LNCAP (cell line): ENCODE measurements around the gene TREX2.

Experiments
- CTCF ChIP-seq: fragments of 450-650 bp; IDR thresholded peaks from 2 replicates; pipeline ENCODE4 v1.5.1; 2017; ENCODE audit warnings: mild to moderate bottlenecking

TREX2 gene

GRCh38 chrX:153423652-153424051 lies 22.2 kb downstream of the TREX2 start:
- no peak for TF ChIP-seq CTCF

- TF ChIP-seq CTCF: no peak
Measured at GRCh38 chrX:153421856-153422255, 24.0 kb downstream of the TREX2 start.

GRCh38 chrX:153420851-153421599 lies 24.8 kb downstream of the TREX2 start:
- TF ChIP-seq CTCF: no peak

- TF ChIP-seq CTCF: no peak
Measured at GRCh38 chrX:153417637-153418036, 28.2 kb downstream of the TREX2 start.

GRCh38 chrX:153416781-153417450 lies 28.9 kb downstream of the TREX2 start:
- TF ChIP-seq CTCF: no peak

GRCh38 chrX:153414856-153415510 lies 30.9 kb downstream of the TREX2 start:
- TF ChIP-seq CTCF: no peak

GRCh38 chrX:153413731-153414130 lies 32.1 kb downstream of the TREX2 start:
- no peak for TF ChIP-seq CTCF
